ENCODE data around the gene SEMA3C. TPM values are rescaled to one million over a fixed set of nuclear protein-coding genes. Genes with fewer than 3 reads are reported as not detected.
A peak's percentile ranks its signal among the peaks of the same experiment; 100 is the strongest.

The SEMA3C gene
- total RNA-seq, 1 donor from 2014 or later = 143 TPM

DNA sequence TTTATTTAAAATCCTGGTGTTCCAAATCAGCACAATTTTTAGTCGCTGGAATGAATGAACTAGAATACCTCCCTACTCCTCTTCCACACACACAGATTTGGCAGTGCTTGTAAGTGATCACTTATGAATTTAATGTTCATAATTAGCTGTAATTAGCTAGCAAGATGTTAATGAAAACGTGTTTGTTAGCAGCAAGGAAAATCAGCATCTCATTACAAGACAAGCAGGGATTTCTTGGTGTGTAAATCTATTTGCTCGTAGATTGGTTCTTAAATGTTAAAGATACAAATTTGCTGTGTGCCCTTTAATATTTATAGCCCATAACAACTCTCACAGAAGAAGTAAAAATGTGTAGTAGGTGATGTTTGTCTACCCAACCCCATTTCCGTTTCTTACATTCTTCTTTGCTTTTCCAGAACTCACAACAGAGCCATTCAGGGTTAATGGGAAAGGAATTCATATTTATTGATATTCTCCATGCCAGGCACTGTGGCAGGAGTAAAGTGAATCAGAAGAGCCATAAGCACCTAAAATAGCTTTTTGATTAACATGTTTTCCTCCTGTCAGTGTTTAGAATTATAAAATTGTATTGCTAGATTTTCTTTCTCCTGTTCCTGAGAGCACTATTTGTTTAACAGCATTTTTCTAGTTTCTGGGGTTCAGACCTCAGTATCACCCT lies 49.6 kb downstream of the SEMA3C start:
- DNase-seq (ENCODE audit: low spot score) = no peak
- ATAC-seq = no peak

GRCh38 chr7:80868566-80868965 lies 50.3 kb downstream of the SEMA3C start:
- no peak for DNase-seq (ENCODE audit: low spot score)

More for the DNA sequence above, 49.6 kb downstream of the SEMA3C start:
- intact Hi-C loops (cut with DNase I) = no loop called here

GRCh38 chr7:80860554-80860953 lies 58.3 kb downstream of the SEMA3C start:
- no peak for DNase-seq (ENCODE audit: low spot score)
- intact Hi-C loops (cut with DNase I) = no loop called here
- ATAC-seq = no peak

More at GRCh38 chr7:80868566-80868965, 50.3 kb downstream of the SEMA3C start:
- intact Hi-C loops (cut with DNase I) = no loop called here
- no peak for ATAC-seq

- intact Hi-C loops (cut with DNase I) = no loop called here
- ATAC-seq = peak; percentile 90
- DNase-seq (ENCODE audit: low spot score) = peak; percentile 63
These were observed 59.4 kb downstream of the SEMA3C start for GRCh38 chr7:80859272-80859970.

DNA sequence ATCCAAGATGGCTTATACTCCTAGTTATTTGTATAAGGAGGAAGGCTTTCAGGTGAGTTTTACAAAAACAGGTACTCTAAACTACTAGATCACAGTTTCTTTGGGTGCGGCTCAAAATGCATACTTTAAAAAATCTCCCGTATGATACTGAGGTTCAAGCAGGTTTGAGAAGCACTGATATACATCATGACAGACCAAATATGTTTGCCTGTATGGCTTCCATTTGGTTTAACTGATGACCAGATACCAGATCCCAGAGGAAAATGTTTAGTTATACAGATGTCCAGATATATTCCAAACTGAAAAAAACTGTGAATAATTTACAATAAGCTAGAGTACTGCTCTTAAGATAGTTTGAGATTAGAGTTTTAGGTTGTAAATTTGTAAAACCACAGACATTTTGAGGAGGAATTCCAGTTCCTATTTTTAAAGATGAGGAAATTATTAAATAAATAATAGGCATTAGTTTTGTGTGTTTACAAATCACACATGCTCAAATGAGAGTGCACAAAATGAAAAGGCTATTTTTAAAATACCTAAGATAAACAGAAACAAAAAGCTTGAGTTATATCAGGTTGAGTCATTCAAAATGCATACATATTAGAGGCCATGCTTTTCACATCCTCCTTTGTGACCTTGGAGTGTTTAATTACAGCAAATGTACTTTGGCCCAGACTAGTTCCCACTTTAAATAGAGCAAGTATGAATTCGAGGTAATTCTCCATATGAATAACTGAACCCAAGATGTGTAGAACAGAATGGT lies 60.5 kb downstream of the SEMA3C start:
- no peak for ATAC-seq
- intact Hi-C loops (cut with DNase I) = no loop called here

GRCh38 chr7:80856769-80857168 lies 62.1 kb downstream of the SEMA3C start:
- DNase-seq (ENCODE audit: low spot score) = no peak
- ATAC-seq = no peak
- intact Hi-C loops (cut with DNase I) = no loop called here

More for the DNA sequence above, 60.5 kb downstream of the SEMA3C start:
- DNase-seq (ENCODE audit: low spot score) = no peak

DNA sequence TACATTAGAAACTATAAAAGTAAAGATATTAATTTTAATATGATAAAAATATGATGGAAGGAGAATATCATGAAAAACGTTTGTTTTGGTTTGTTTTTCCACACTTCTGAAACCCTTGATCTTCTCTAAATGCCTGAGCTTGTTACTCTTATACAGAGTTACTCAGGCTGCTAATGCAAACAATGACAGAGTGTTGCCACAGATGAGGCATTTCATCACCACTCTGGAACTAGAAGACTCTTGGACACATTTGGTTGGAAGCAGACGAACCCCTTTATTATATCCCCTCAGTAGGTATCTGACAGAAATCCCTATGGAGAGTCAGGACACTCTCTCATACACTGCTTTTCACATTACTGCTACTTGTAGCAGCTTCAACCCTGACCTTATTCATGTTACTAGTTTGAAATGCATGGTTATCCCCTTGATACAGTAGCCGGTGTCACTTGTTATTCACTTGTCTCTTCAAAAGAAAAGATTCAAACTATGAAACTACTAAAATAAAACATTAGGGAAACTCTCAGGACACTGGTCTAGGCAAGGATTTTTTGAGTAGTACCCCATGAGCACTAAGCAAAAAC lies 66.9 kb downstream of the SEMA3C start:
- DNase-seq (ENCODE audit: low spot score) = no peak
- peak; percentile 53 for ATAC-seq
- intact Hi-C loops (cut with DNase I) = no loop called here

DNA sequence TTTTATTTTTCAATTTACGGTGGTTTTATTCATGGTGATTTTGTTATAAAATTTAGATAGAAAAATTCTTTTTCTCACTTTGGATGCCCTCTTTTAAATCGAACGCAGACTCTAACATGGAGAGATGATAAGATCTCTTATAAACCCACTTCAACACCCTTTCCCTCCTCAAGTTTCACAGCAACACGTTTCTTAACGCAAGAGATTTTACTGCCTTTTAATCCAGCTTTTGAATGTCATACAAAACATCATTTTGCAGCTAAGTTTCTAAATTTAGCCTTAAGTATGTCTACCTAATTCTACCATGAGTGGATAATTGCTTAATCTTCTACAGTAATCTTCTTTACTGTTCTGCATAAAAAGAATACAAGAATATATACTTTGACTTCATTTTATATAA lies 70.0 kb downstream of the SEMA3C start:
- intact Hi-C loops (cut with DNase I) = no loop called here
- ATAC-seq (no peak), DNase-seq (ENCODE audit: low spot score) (no peak)

DNA sequence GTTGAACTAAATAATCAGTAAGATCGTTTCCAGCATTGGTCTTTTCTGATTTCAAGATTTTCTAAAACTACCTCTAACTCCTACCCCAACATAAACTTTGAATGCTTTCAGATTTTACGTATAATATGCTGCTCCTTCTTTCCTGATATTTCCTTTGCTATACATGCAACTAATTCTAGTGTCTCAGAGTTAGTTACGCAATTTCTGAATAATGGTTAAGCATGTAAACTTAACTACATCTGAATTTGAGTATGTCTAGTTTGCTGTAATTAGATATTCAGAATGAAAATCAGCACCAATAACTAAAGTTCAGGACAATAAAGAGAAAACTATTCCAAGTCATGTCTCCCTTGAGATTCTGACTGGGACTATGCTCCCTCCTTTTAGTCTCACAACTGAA lies 71.0 kb downstream of the SEMA3C start:
- ATAC-seq (no peak), DNase-seq (ENCODE audit: low spot score) (no peak)
- intact Hi-C loops (cut with DNase I) = no loop called here

DNA sequence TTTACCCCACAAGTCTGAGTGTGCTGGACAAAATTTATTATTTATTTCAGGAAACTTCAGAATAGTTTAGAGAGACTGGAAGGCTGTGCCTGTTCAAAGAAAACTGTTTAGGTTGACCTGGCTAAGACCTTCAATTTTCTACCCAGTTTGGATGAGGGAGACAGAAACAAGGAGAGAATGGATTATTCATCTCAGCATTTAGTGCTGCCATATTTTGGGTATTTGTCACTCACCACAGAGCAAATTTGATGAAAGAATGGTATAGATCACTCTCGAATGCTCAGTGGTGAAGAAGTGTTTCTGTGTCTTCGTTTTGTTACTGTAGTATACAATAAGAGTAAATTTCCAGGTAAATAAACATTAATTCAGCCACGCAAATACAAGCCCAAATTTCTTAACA lies 71.8 kb downstream of the SEMA3C start:
- ATAC-seq = no peak
- DNase-seq (ENCODE audit: low spot score) = no peak
- intact Hi-C loops (cut with DNase I) = no loop called here

DNA sequence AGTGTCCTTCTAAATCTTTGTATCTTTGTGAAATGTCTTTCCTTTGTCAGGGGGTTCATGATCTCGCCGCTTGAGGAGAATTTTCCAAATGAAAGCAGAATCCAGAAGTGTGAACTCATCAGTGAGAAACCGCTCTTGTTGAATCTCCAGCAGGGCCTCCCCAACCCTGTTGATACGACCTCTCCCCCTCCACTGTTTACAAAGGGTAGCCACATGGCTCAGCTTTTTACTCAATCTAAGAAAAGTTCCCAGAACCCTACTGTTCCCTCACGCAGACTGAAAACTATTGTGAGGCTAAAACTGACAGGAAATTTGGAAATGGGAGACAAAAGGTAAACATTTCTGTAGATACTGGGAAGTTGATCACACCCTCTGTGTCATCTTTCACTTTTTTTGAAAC lies 73.9 kb downstream of the SEMA3C start:
- intact Hi-C loops (cut with DNase I) = no loop called here
- DNase-seq (ENCODE audit: low spot score) (no peak), ATAC-seq (no peak)

DNA sequence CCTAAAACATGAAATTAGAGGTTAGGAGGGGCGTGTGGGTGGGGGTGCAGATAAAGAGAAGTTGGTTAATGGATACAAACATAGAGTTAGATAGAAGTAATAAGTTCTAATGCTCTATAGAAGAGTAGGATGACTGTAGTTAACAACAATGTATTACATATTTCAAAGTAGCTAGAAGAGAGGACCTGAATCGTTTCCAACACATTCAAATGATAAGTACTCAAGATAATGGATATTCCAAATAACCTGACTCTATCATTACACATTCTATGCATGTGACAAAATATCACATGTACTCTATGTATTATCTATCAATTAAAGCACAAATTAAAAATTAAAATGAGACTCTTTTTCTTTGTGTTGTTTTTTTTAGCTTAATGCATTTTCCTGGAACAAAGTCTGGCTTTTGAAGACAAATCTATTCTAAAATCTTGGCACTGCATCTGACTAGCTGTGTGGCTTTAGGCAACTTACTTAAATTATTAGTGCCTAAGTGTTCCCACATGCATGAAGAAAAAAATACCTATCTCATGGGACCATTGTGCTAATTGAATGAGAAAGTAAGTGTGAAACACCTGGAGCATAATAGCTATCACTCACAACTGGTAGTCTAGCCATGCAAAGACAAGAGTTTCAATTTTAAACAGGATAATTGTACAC lies 75.7 kb downstream of the SEMA3C start:
- intact Hi-C loops (cut with DNase I) = no loop called here
- ATAC-seq = no peak
- DNase-seq (ENCODE audit: low spot score) = no peak

- DNase-seq (ENCODE audit: low spot score) (no peak), ATAC-seq (no peak)
- intact Hi-C loops (cut with DNase I) = no loop called here
These were observed 76.6 kb downstream of the SEMA3C start for GRCh38 chr7:80842022-80842790.

DNA sequence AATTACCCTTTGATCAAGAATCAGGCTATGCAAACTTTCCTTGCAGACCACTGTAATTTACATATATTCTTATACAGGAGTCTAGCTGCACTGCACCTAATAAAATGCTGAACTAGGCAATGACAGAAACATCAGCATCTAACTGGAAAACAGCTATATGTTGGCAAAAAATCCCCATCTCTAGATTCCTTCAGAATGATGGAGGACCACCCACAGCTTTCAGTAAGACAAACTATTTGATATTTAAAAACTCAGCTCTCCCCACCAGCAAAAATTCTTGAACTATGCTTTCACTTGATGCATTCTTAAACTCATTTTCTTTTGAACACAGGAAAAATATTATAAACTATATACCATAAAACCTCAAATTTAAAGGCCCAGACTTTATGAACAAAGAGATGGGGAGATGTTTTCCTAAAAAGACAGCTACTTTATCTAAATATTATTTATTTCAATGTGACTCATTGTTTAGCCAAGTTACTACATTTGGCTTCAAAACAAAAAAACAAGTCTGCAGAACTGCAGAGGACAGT lies 77.4 kb downstream of the SEMA3C start:
- no peak for ATAC-seq
- intact Hi-C loops (cut with DNase I) = no loop called here
- DNase-seq (ENCODE audit: low spot score) = no peak

GRCh38 chr7:80840681-80841080 lies 78.2 kb downstream of the SEMA3C start:
- intact Hi-C loops (cut with DNase I) = no loop called here
- ATAC-seq (no peak), DNase-seq (ENCODE audit: low spot score) (no peak)

DNA sequence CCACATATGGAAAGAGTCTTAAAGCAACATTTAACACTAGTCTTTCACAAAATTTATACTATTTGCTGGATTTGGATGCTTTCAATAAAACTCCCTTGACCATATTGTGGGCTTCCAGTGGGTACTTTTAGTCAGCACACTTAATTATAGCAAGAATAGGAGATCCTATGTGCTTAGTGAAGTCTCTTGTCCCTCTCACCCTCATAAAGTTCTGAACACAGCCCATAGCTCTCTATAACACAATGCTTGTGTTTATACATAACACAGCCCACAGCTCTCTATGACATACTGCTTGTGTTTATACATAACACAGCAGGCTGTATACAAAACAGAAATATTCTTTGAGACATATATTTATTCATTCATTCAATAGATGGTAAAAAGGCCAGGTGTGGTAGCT lies 79.0 kb downstream of the SEMA3C start:
- ATAC-seq (no peak), DNase-seq (ENCODE audit: low spot score) (no peak)
- intact Hi-C loops (cut with DNase I) = no loop called here

GRCh38 chr7:80838643-80839042 lies 80.2 kb downstream of the SEMA3C start:
- ATAC-seq (no peak), DNase-seq (ENCODE audit: low spot score) (no peak)
- intact Hi-C loops (cut with DNase I) = no loop called here

DNA sequence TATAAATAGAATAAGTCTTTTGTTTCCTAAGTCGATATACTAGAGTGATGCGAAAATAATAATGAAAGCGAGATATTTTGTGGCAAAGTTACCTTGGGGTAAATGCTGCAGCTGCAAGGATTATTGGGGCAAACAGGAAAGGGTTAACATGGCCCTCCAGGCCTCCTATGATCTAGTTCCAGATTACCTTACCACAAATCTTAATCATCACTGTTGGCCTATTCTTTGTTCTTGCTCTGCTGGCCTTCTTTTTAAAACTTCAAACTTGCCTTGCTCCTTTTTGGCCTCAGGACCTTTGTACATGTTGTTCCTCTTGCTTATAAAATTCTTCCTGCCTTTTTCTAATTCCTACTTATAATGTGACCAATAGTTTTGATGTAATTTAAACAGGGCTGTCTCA lies 81.5 kb downstream of the SEMA3C start:
- intact Hi-C loops (cut with DNase I) = no loop called here
- DNase-seq (ENCODE audit: low spot score) = no peak
- no peak for ATAC-seq
